Ectodermal cell (in vitro differentiated cells): ENCODE results near the gene HSDL2.

ENCODE experiments used
- H3K27ac ChIP-seq: 2 replicates; pipeline ENCODE4 v1.7.0; 2013; ENCODE audit warnings: mild to moderate bottlenecking, low read depth, low read length; ENCODE audit not compliant: insufficient read depth, poor library complexity, severe bottlenecking
- H3K27me3 ChIP-seq: 2 replicates; pipeline ENCODE4 v1.7.0; 2013; ENCODE audit warnings: mild to moderate bottlenecking, low read length; ENCODE audit not compliant: insufficient read depth, control insufficient read depth, poor library complexity, severe bottlenecking
- H3K36me3 ChIP-seq: one replicate; pipeline ENCODE4 v1.7.0; 2013; ENCODE audit warnings: low read length; ENCODE audit not compliant: control insufficient read depth, insufficient read depth
- H3K4me1 ChIP-seq: one replicate; pipeline ENCODE4 v1.7.0; 2013; ENCODE audit warnings: low read length; ENCODE audit not compliant: control insufficient read depth, insufficient read depth
- H3K4me3 ChIP-seq: 2 replicates; pipeline ENCODE4 v1.7.0; 2013; ENCODE audit warnings: low read depth, low read length, control low read depth; ENCODE audit not compliant: insufficient read depth
- H3K9me3 ChIP-seq: 2 replicates; pipeline ENCODE4 v1.7.0; 2013; ENCODE audit warnings: mild to moderate bottlenecking, low read length, moderate library complexity; ENCODE audit not compliant: control insufficient read depth
- WGBS, 2 experiments: methylation state at CpG; one replicate each; pipeline ENCODE4 v1.1.7; 2013; ENCODE audit warnings: missing lambda C conversion rate in 2 of 2; 5-methylcytosine and 5-hydroxymethylcytosine counted together

The HSDL2 gene

GRCh38 chr9:112475318-112475717, 95.4 kb downstream of the HSDL2 start:
- Histone ChIP-seq H3K27ac (no peak overlapping the region), H3K4me3 (no peak overlapping the region), H3K36me3 (no peaks in the 10 kb centered on the region), H3K27me3 (no peaks in the 10 kb centered on the region), H3K9me3 (no peaks in the 10 kb centered on the region), H3K4me1 (no peaks in the 10 kb centered on the region)
- WGBS, 2 experiments, result 80 to 82% methylated on average over 1 of the region's 1 CpG

- no peaks in the 10 kb centered on the region for H3K36me3 ChIP-seq
- H3K9me3 ChIP-seq, result no peaks in the 10 kb centered on the region
- H3K27me3 ChIP-seq, result no peaks in the 10 kb centered on the region
- 95% methylated on average over 2 of the region's 2 CpGs for WGBS, 2 experiments
- no peaks in the 10 kb centered on the region for H3K4me1 ChIP-seq
- no peak overlapping the region for H3K27ac ChIP-seq
- no peak overlapping the region for H3K4me3 ChIP-seq
These were observed 97.4 kb downstream of the HSDL2 start for GRCh38 chr9:112477330-112477729.

GRCh38 chr9:112479221-112479620, 99.3 kb downstream of the HSDL2 start:
- Histone ChIP-seq H3K27ac (no peak overlapping the region), H3K27me3 (no peaks in the 10 kb centered on the region), H3K4me3 (no peak overlapping the region), H3K4me1 (no peaks in the 10 kb centered on the region), H3K36me3 (no peaks in the 10 kb centered on the region), H3K9me3 (no peaks in the 10 kb centered on the region)

- no peaks in the 10 kb centered on the region for H3K4me1 ChIP-seq
- H3K27ac ChIP-seq, result no peak overlapping the region
- 88 to 91% methylated on average over 1 to 2 of the region's 2 CpGs for WGBS, 2 experiments
- no peaks in the 10 kb centered on the region for H3K27me3 ChIP-seq
- H3K4me3 ChIP-seq, result no peak overlapping the region
- no peaks in the 10 kb centered on the region for H3K9me3 ChIP-seq
- H3K36me3 ChIP-seq, result no peaks in the 10 kb centered on the region
These were observed 104.7 kb downstream of the HSDL2 start for GRCh38 chr9:112484607-112485006.

- no peak overlapping the region for H3K27ac ChIP-seq
- 84 to 95% methylated on average over 1 to 3 of the region's 3 CpGs for WGBS, 2 experiments
- H3K4me3 ChIP-seq, result peak overlapping the region; percentile 94
- H3K4me1 ChIP-seq, result peaks cover 10% of the 10 kb centered on the region
- no peaks in the 10 kb centered on the region for H3K36me3 ChIP-seq
- H3K9me3 ChIP-seq, result no peaks in the 10 kb centered on the region
- H3K27me3 ChIP-seq, result no peaks in the 10 kb centered on the region
These were observed 105.7 kb downstream of the HSDL2 start for GRCh38 chr9:112485574-112485973.

GRCh38 chr9:112486221-112487007, 106.5 kb downstream of the HSDL2 start, which contains the start of gene KIAA1958:
Gene KIAA1958, plus strand, starts transcription at chr9:112486827. Its CDS starts 87,254 bp downstream, at chr9:112574081.
- H3K9me3 ChIP-seq, result no peaks in the 10 kb centered on the region
- H3K4me3 ChIP-seq, result peak within 1 kb of the TSS; percentile 94
- no peaks in the 10 kb centered on the region for H3K36me3 ChIP-seq
- WGBS, 2 experiments, result 1% methylated on average over 93 of the region's 93 CpGs
- H3K27ac ChIP-seq, result peak within 1 kb of the TSS; percentile 95
- peaks cover 13% of the 10 kb centered on the region for H3K4me1 ChIP-seq
- H3K27me3 ChIP-seq, result no peaks in the 10 kb centered on the region

- Histone ChIP-seq H3K27me3 (no peaks in the 10 kb centered on the region), H3K9me3 (no peaks in the 10 kb centered on the region), H3K4me1 (peaks cover 13% of the 10 kb centered on the region), H3K27ac (peak overlapping the region; percentile 95), H3K4me3 (peak overlapping the region; percentile 94), H3K36me3 (peaks cover 3% of the 10 kb centered on the region)
- 0% methylated on average over 78 to 80 of the region's 80 CpGs for WGBS, 2 experiments
These were observed 107.3 kb downstream of the HSDL2 start for GRCh38 chr9:112487008-112487798.

GRCh38 chr9:112487799-112488340, 108.0 kb downstream of the HSDL2 start:
- Histone ChIP-seq H3K9me3 (no peaks in the 10 kb centered on the region), H3K36me3 (peaks cover 9% of the 10 kb centered on the region), H3K27me3 (no peaks in the 10 kb centered on the region), H3K4me3 (peak overlapping the region; percentile 94), H3K4me1 (peaks cover 13% of the 10 kb centered on the region), H3K27ac (no peak overlapping the region)
- 8 to 13% methylated on average over 10 to 11 of the region's 11 CpGs for WGBS, 2 experiments

GRCh38 chr9:112489039-112489546, 109.2 kb downstream of the HSDL2 start:
- 18 to 33% methylated on average over 4 to 5 of the region's 5 CpGs for WGBS, 2 experiments
- H3K9me3 ChIP-seq, result peaks cover 6% of the 10 kb centered on the region
- peak overlapping the region; percentile 22 for H3K27ac ChIP-seq
- peaks cover 13% of the 10 kb centered on the region for H3K4me1 ChIP-seq
- no peaks in the 10 kb centered on the region for H3K27me3 ChIP-seq
- H3K36me3 ChIP-seq, result peaks cover 21% of the 10 kb centered on the region
- H3K4me3 ChIP-seq, result peak overlapping the region; percentile 94
